Natural killer cell treated with Interleukin-12 subunit alpha and Interleukin-12 subunit beta and Interleukin-15 and Interleukin-18, amount 100 ng/mL, for 72 hours (primary cell): ENCODE data around the gene LTBP1. TPM values are rescaled to one million over a fixed set of nuclear protein-coding genes. Genes with fewer than 3 reads are reported as not detected.
A peak's percentile ranks its signal among the peaks of the same experiment; 100 is the strongest.

ENCODE experiments used
- ATAC-seq, 2 donors: fragments of 150-1000 bp; cut with Tn5 transposase in 1 of 2; sonication (Bioruptor Pico), chemical (Tn5 transposase) in 1 of 2; 2 replicates each; pipeline ENCODE4 v1.10.0; 2021
- DNase-seq: peaks from one replicate; pipeline ENCODE4 v3.0.0; 2022; ENCODE audit warnings: low spot score
- H3K27ac Mint-ChIP-seq, 2 donors: 1 replicate in 1 of 2; 2 replicates in 1 of 2; pipeline ENCODE4 v1.8.0; 2022; ENCODE audit warnings: mixed read lengths in 2 of 2, mild to moderate bottlenecking in 1 of 2, moderate library complexity in 1 of 2
- H3K27me3 Mint-ChIP-seq, 2 donors: 1 replicate in 1 of 2; 2 replicates in 1 of 2; pipeline ENCODE4 v1.8.0; 2022; ENCODE audit warnings: mixed read lengths in 2 of 2
- H3K36me3 Mint-ChIP-seq: one replicate; pipeline ENCODE4 v1.8.0; 2022; ENCODE audit warnings: mixed read lengths
- H3K4me1 Mint-ChIP-seq, 2 donors: 1 replicate in 1 of 2; 2 replicates in 1 of 2; pipeline ENCODE4 v1.8.0; 2022; ENCODE audit warnings: low read depth in 2 of 2, mixed read lengths in 2 of 2, mild to moderate bottlenecking in 1 of 2
- H3K4me3 Mint-ChIP-seq: one replicate; pipeline ENCODE4 v1.8.0; 2022; ENCODE audit warnings: mixed read lengths
- H3K9me3 Mint-ChIP-seq: 2 replicates; pipeline ENCODE4 v1.8.0; 2022; ENCODE audit warnings: mixed read lengths
- total RNA-seq, 2 donors: library from RNA; stranded (reverse); gene quantifications; one replicate each; pipeline ENCODE4 v1.2.3, GENCODE V29; 2022

Gene LTBP1
- total RNA-seq, 2 donors from 2014 or later: 0.39 to 0.76 TPM

DNA sequence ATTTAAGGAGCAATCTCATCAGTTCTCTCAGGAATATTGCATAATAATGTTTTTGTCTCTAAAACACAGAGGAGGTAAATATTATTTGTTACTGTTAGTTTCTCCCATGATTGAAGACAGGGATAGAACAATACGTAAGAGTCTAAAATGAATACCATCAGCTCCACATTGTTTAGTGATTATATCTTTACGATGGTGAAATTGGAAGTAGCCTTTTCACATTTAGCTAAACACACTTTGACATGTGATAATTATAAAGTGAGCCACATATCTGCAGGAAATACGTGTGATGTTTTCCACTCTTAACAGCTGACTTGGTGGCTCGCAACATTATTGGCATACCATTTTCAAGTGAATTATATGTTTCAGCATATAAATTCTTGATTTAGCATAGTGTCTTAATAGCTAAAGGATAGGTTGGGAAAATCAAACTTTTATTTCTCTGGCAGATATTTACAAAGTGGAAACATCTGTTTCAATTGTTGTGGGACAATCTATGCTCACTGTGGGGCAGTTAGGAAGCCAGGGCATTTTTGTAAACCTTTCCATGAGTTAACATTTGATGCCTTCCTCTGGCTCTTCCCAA lies 321.6 kb downstream of the LTBP1 start:
- H3K9me3 Mint-ChIP-seq: no peaks in the 10 kb centered on the region
- no peak overlapping the region for H3K27ac Mint-ChIP-seq
- peaks cover 5 to 23% of the 10 kb centered on the region in 2 donors for H3K4me1 Mint-ChIP-seq
- H3K36me3 Mint-ChIP-seq: peaks cover 4% of the 10 kb centered on the region
- H3K27me3 Mint-ChIP-seq: peaks cover 3 to 8% of the 10 kb centered on the region in 2 donors
- H3K4me3 Mint-ChIP-seq: no peak overlapping the region
- ATAC-seq: no peak
- DNase-seq: no peak

DNA sequence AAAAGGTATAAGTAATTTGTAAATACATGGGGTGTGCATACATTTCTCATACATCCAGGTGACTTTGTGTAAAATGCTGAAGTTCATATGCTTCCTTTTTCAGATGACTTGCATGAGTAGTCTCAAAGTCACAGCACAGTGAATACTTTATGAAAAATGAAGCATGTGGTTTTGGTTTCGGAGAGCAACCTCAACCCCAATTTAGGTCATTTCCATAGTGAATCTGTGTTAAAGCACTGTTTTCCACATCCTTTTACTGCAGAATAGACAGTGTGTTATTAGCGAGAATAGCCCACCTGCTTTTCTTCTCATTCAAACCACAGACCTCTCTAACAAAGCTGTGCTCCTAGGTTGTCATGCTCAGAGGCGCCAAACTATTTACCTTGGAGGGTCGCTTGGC lies 325.2 kb downstream of the LTBP1 start:
- no peak for DNase-seq
- peaks cover 5 to 29% of the 10 kb centered on the region in 2 donors for H3K4me1 Mint-ChIP-seq
- peak overlapping the region; percentile 18 for H3K4me3 Mint-ChIP-seq

GRCh38 chr2:33273479-33273878 lies 326.7 kb downstream of the LTBP1 start:
- H3K36me3 Mint-ChIP-seq: peaks cover 4% of the 10 kb centered on the region
- H3K4me1 Mint-ChIP-seq: peaks cover 5 to 29% of the 10 kb centered on the region in 2 donors
- ATAC-seq: no peak
- no peaks in the 10 kb centered on the region for H3K9me3 Mint-ChIP-seq
- DNase-seq: no peak
- H3K27me3 Mint-ChIP-seq: peaks cover 3 to 8% of the 10 kb centered on the region in 2 donors
- H3K4me3 Mint-ChIP-seq: no peak overlapping the region
- H3K27ac Mint-ChIP-seq: no peak overlapping the region

More for the DNA sequence above, 325.2 kb downstream of the LTBP1 start:
- peak overlapping the region in 1 of 2 donors; percentile 8 for H3K27ac Mint-ChIP-seq
- ATAC-seq: peak; percentile 28 to 69
- H3K9me3 Mint-ChIP-seq: no peaks in the 10 kb centered on the region
- H3K27me3 Mint-ChIP-seq: peaks cover 3 to 8% of the 10 kb centered on the region in 2 donors
- H3K36me3 Mint-ChIP-seq: peaks cover 4% of the 10 kb centered on the region

GRCh38 chr2:33274524-33274923 lies 327.8 kb downstream of the LTBP1 start:
- H3K4me1 Mint-ChIP-seq: peaks cover 5 to 20% of the 10 kb centered on the region in 2 donors
- H3K9me3 Mint-ChIP-seq: no peaks in the 10 kb centered on the region
- peaks cover 2 to 3% of the 10 kb centered on the region in 2 donors for H3K27me3 Mint-ChIP-seq
- peaks cover 2% of the 10 kb centered on the region for H3K36me3 Mint-ChIP-seq
- DNase-seq: no peak
- ATAC-seq: no peak
- no peak overlapping the region for H3K27ac Mint-ChIP-seq
- no peak overlapping the region for H3K4me3 Mint-ChIP-seq

DNA sequence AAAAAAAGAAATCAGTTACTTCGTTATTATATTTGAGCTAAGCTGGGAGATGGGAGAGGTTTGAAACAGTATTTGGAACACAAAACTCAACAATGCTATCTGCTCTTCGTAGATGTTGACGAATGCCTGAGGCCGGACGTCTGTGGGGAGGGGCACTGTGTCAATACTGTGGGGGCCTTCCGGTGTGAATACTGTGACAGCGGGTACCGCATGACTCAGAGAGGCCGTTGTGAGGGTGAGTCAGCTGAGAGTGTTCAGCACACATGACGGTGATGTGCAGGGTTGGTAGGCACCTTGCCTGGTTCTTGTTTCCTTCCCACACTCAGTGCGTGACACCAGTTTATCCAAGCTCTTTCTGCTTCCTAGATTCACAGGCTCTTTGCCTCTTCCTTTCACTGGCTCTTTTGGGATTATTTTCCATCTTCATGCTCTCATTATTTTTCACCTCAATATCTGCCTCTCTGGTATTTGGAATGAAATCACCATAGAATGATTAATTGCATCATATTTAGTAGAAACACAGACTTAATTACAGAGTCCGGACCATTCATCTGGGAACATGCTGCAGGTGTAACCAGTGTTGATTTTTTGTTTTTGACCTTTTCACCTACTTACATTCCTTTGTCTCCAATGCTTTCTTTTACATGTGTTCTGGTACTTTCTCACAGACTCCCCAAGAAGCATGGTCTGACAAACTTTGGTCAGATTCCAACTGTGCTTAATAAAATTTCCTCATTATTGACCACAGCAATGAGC lies 329.1 kb downstream of the LTBP1 start:
- no peaks in the 10 kb centered on the region for H3K9me3 Mint-ChIP-seq
- H3K36me3 Mint-ChIP-seq: no peaks in the 10 kb centered on the region
- no peaks in the 10 kb centered on the region for H3K27me3 Mint-ChIP-seq
- H3K4me3 Mint-ChIP-seq: peak overlapping the region; percentile 10
- peaks cover 5 to 18% of the 10 kb centered on the region in 2 donors for H3K4me1 Mint-ChIP-seq
- DNase-seq: no peak
- peak overlapping the region in 1 of 2 donors; percentile 27 for H3K27ac Mint-ChIP-seq
- ATAC-seq: peak; percentile 73 to 94

DNA sequence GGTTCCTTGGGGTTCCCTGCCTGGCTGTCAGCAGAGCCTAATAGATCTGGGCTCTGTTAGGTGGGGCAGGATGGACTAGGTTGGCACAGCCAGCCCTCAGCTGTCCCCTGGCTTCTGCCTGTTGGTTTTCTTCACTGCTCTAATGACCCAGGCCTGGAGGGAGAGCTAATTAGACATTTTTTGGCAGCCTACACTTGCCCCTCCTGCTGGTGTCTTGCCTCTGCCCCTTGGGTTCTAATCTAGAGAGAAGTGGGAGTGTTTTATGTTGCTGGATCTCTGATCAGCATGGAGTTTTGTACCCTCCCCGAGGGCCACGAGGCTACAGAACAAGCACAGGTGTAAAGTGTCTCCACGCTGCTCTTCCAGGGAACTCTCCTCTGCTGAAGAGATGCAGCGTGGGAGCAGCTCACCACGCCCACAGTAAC lies 330.3 kb downstream of the LTBP1 start:
- DNase-seq: no peak
- Mint-ChIP-seq H3K4me3 (no peak overlapping the region), H3K27ac (no peak overlapping the region), H3K4me1 (peaks cover 2 to 8% of the 10 kb centered on the region in 2 donors), H3K9me3 (no peaks in the 10 kb centered on the region), H3K27me3 (no peaks in the 10 kb centered on the region), H3K36me3 (no peaks in the 10 kb centered on the region)
- ATAC-seq: no peak

- no peaks in the 10 kb centered on the region for H3K27me3 Mint-ChIP-seq
- peaks cover 0 to 5% of the 10 kb centered on the region in 2 donors for H3K4me1 Mint-ChIP-seq
- H3K9me3 Mint-ChIP-seq: no peaks in the 10 kb centered on the region
- no peaks in the 10 kb centered on the region for H3K36me3 Mint-ChIP-seq
- ATAC-seq (no peak), DNase-seq (no peak)
- H3K4me3 Mint-ChIP-seq: no peak overlapping the region
- no peak overlapping the region for H3K27ac Mint-ChIP-seq
These were observed 331.6 kb downstream of the LTBP1 start for GRCh38 chr2:33278245-33278943.

- H3K4me3 Mint-ChIP-seq: no peak overlapping the region
- H3K4me1 Mint-ChIP-seq: no peaks in the 10 kb centered on the region
- H3K27ac Mint-ChIP-seq: no peak overlapping the region
- DNase-seq: no peak
- H3K36me3 Mint-ChIP-seq: no peaks in the 10 kb centered on the region
- H3K9me3 Mint-ChIP-seq: no peaks in the 10 kb centered on the region
- no peak for ATAC-seq
- H3K27me3 Mint-ChIP-seq: no peaks in the 10 kb centered on the region
These were observed 337.5 kb downstream of the LTBP1 start for GRCh38 chr2:33284287-33284686.

DNA sequence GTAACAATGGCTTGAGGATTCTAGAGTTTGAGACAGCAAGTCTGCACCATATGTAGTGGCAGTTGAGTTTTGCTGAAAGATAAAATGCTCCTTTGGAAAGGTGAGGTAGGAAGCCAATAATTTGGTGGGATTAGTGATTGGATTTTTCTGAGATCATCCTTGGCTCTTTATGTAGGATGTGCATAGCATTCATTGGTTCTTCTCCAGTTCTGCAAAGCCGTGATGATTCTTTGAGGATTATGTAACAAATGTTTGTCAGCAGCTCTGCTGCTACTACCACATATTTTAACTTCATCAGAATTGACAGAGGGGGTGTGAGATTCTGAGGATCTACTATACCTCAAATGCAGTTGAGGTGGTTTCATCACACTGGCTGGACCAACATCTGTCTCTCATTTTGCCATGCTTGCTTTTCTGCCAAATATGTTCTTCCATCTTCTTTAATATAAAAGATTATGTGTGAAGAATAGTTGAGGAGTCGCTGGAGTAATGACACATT lies 340.8 kb downstream of the LTBP1 start:
- Mint-ChIP-seq H3K4me1 (no peaks in the 10 kb centered on the region), H3K27me3 (peaks cover 0 to 7% of the 10 kb centered on the region in 2 donors), H3K9me3 (no peaks in the 10 kb centered on the region), H3K27ac (no peak overlapping the region), H3K4me3 (no peak overlapping the region), H3K36me3 (no peaks in the 10 kb centered on the region)
- ATAC-seq (no peak), DNase-seq (no peak)

- no peak overlapping the region for H3K27ac Mint-ChIP-seq
These were observed 341.3 kb downstream of the LTBP1 start for GRCh38 chr2:33288011-33288410.

DNA sequence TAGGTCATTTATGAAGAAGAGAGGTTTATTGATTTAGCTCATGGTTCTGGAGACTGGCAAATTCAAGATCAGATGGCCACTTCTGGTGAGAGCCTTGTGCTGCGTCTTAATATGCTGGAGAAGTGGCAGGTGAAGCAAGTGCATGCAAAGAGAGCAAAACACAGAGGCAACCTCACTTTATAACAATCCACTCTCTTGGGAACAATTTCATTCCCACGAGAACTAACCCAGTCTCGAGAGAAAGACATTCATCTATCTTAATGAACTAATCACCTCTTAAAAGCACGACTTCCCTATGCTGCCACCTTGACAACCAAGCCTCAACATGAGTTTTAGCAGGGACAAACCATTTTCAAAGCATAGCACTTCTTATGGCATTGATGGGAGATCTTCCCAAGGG lies 343.2 kb downstream of the LTBP1 start:
- no peak for ATAC-seq
- H3K4me1 Mint-ChIP-seq: no peaks in the 10 kb centered on the region
- no peaks in the 10 kb centered on the region for H3K9me3 Mint-ChIP-seq
- H3K4me3 Mint-ChIP-seq: no peak overlapping the region
- H3K27ac Mint-ChIP-seq: no peak overlapping the region
- no peak for DNase-seq
- peaks cover 0 to 12% of the 10 kb centered on the region in 2 donors for H3K27me3 Mint-ChIP-seq
- no peaks in the 10 kb centered on the region for H3K36me3 Mint-ChIP-seq

More at GRCh38 chr2:33288011-33288410, 341.3 kb downstream of the LTBP1 start:
- Mint-ChIP-seq H3K4me3 (no peak overlapping the region), H3K36me3 (no peaks in the 10 kb centered on the region), H3K4me1 (no peaks in the 10 kb centered on the region), H3K27me3 (peaks cover 0 to 11% of the 10 kb centered on the region in 2 donors), H3K9me3 (no peaks in the 10 kb centered on the region)
- DNase-seq (no peak), ATAC-seq (no peak)

GRCh38 chr2:33291278-33292013 lies 344.7 kb downstream of the LTBP1 start:
- no peaks in the 10 kb centered on the region for H3K36me3 Mint-ChIP-seq
- H3K27ac Mint-ChIP-seq: no peak overlapping the region
- H3K4me3 Mint-ChIP-seq: no peak overlapping the region
- no peaks in the 10 kb centered on the region for H3K4me1 Mint-ChIP-seq
- H3K9me3 Mint-ChIP-seq: no peaks in the 10 kb centered on the region
- H3K27me3 Mint-ChIP-seq: peaks cover 0 to 12% of the 10 kb centered on the region in 2 donors
- DNase-seq (no peak), ATAC-seq (no peak)

DNA sequence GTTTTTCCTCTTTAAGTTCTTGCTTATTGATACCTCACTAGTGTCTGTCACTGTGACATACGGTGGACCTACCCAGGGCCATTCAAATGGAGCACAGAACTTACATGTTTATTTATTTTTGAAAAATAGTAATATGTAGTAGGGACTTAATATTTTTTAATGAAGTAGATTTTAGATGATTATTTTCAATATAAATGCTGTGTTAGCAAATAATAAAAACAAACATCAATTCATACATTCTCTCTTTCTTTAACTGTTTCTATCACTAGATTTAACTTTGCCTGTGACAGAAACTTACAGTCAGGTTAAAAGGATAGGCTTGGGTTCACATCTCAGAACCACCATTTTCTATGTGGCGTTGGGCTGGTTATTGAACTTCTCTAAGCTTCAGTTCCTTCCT lies 345.3 kb downstream of the LTBP1 start:
- no peak for DNase-seq
- no peaks in the 10 kb centered on the region for H3K4me1 Mint-ChIP-seq
- no peaks in the 10 kb centered on the region for H3K36me3 Mint-ChIP-seq
- H3K27me3 Mint-ChIP-seq: peaks cover 0 to 12% of the 10 kb centered on the region in 2 donors
- no peaks in the 10 kb centered on the region for H3K9me3 Mint-ChIP-seq
- H3K4me3 Mint-ChIP-seq: no peak overlapping the region
- no peak overlapping the region for H3K27ac Mint-ChIP-seq
- ATAC-seq: no peak
